Spleen (tissue), 7 donors: Measurements from ENCODE around the gene AKAP11.

Source experiments
- POLR2A ChIP-seq, 3 donors: fragments of 450-650 bp; IDR thresholded peaks; one replicate each; pipeline ENCODE4 v1.5.1; 2017; ENCODE audit warnings: antibody characterized with exemption in 3 of 3, mild to moderate bottlenecking in 1 of 3
- POLR2AphosphoS5 ChIP-seq, 3 donors: sonication (generic); formaldehyde crosslinking; IDR thresholded peaks; one replicate each; pipeline ENCODE4 v1.5.1; 2017; ENCODE audit warnings: antibody characterized with exemption in 3 of 3
- TF ChIP-seq, protein P1 (sequence below), 11 experiments: fragments of 200-600 bp in 7 of 11; fragments of 450-650 bp in 4 of 11; sonication (generic) in 4 of 11; IDR thresholded peaks in 8 of 11; conservative IDR thresholded peaks in 3 of 11; 1 replicate in 7 of 11; 2 replicates in 4 of 11; pipeline versions ENCODE4 v1.4.0 to v1.8.0; 2016 to 2021; ENCODE audit warnings: antibody characterized with exemption in 11 of 11, inconsistent platforms in 4 of 11, mild to moderate bottlenecking in 1 of 11
- donor health status: DM: no; HTN: no; CAD: no; lungs with moderate emphysema.
- donor health status: DM: no; HTN: no; CAD: no.
- donor health status: DM: no; HTN: no; CAD: no.

- TF ChIP-seq, protein P1, sequence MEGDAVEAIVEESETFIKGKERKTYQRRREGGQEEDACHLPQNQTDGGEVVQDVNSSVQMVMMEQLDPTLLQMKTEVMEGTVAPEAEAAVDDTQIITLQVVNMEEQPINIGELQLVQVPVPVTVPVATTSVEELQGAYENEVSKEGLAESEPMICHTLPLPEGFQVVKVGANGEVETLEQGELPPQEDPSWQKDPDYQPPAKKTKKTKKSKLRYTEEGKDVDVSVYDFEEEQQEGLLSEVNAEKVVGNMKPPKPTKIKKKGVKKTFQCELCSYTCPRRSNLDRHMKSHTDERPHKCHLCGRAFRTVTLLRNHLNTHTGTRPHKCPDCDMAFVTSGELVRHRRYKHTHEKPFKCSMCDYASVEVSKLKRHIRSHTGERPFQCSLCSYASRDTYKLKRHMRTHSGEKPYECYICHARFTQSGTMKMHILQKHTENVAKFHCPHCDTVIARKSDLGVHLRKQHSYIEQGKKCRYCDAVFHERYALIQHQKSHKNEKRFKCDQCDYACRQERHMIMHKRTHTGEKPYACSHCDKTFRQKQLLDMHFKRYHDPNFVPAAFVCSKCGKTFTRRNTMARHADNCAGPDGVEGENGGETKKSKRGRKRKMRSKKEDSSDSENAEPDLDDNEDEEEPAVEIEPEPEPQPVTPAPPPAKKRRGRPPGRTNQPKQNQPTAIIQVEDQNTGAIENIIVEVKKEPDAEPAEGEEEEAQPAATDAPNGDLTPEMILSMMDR (IDR thresholded peaks at IDR 0.05 in 8 of 11, conservative IDR thresholded peaks at IDR 0.05 in 3 of 11), result no peak
- no peak for TF ChIP-seq POLR2AphosphoS5 (IDR thresholded peaks at IDR 0.05)
- no peak for TF ChIP-seq POLR2A (IDR thresholded peaks at IDR 0.05)
These were observed 24.1 kb upstream of the AKAP11 start for GRCh38 chr13:42247883-42248282.
